GM18517 (cell line): ENCODE measurements around the gene DCUN1D5.
A peak's percentile ranks its signal among the peaks of the same experiment; 100 is the strongest.

Source experiments
- ATAC-seq: cut with Tn5 transposase; IDR thresholded peaks from one replicate; pipeline ENCODE4 v1.9.1; 2021; ENCODE audit warnings: mild to moderate bottlenecking, moderate library complexity; ENCODE audit not compliant: unreplicated experiment

DCUN1D5 gene

GRCh38 chr11:103091801-103092524 lies at the start of gene DCUN1D5:
TSS of gene DCUN1D5 (minus strand) at chr11:103092160. CDS start at chr11:103091872, 288 bp downstream.
- ATAC-seq, result peak; percentile 99

- ATAC-seq, result no peak
These were observed 33.5 kb upstream of the DCUN1D5 start for GRCh38 chr11:103125462-103125861.

- no peak for ATAC-seq
These were observed 22.9 kb upstream of the DCUN1D5 start for GRCh38 chr11:103114836-103115235.

DNA sequence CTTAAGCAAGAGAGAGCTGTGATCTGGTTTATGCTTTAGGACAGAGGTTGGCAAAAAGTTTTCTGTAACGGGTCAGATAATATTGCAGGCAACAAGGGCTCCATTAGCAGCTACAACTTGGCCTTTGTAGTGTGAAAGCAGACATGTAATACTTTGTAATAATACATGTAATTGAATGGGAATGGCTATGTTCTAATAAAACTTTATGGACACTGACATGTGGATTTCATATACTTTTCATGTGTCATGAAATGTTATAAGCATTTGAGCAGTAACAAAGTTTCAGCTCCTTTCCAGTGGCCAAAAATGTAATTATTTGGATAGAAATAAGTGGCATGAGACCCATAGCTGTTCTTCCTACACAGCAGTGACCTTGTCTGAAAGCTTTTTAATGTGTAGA lies 20.4 kb upstream of the DCUN1D5 start:
- ATAC-seq, result no peak

- no peak for ATAC-seq
These were observed 19.4 kb upstream of the DCUN1D5 start for GRCh38 chr11:103111400-103111799.

DNA sequence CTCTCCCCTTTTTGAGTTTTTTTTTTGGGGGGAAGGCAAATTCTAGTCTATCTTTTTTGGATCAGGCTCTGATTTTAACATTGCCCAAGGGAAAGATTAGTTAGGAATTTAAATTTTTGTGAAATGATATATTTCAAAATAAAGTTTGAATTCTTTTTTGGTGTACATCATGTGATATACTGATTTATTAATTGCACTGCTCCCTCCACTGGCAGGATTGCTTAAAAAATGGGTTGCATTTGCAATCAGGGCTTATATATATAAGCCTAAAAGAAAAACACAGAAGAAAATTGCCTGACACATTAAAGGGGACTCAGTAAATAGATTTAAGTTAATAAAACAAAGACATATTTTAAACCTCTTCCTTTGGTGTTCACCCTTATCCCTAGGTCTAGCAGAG lies 18.4 kb upstream of the DCUN1D5 start:
- no peak for ATAC-seq

DNA sequence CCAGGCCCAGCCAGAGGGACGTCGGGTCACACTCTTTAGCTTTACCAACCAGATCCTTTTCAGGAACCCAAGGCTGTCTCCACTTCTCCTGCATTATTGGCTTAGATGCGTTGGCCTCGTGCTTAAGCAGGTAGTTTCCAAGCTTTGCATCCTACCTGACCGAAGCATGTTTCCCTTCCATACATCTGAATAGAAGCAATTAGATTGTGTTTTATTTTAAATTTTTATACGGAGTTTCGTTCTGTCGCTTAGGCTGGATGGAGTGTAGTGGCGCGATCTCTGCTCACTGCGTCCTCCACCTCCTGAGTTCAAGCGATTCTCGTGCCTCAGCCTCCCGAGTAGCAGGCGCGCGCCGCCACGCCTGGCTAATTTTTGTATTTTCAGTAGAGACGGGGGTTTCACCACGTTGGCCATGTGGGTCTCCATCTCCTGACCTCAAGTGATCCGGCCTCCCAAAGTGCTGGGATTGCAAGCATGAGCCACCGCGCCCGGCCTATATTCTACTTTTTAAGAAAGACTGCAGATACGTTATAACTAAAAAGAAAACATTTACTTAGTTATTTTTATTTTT lies 17.9 kb upstream of the DCUN1D5 start:
- peak; percentile 17 for ATAC-seq

GRCh38 chr11:103108933-103109817 lies 17.2 kb upstream of the DCUN1D5 start, which contains the start of gene DYNC2H1:
TSS of gene DYNC2H1 (plus strand) at chr11:103109426. CDS start at chr11:103109575, 149 bp downstream.
- ATAC-seq, result peak; percentile 97

DNA sequence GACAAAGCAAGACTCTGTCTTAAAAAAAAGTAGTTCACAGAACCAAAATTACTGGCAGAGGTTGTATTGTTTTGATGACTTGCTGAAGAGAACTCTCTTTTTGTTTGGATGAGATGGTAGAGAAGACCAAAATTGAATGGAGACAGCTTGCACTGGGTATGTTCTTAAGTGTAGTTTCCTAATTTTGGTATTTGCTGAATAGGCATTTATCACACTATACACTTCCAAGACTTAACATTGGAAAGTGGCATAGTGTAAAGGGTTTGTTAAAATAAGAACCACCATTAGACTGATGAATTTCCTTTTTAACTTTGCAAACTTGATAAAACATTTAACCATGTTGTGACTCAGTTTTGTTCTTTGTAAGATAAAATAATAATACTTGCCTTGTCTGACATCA lies 5.3 kb upstream of the DCUN1D5 start:
- ATAC-seq, result no peak

GRCh38 chr11:103091064-103091800 lies 728 bp downstream of the DCUN1D5 start:
- peak; percentile 9 for ATAC-seq

DNA sequence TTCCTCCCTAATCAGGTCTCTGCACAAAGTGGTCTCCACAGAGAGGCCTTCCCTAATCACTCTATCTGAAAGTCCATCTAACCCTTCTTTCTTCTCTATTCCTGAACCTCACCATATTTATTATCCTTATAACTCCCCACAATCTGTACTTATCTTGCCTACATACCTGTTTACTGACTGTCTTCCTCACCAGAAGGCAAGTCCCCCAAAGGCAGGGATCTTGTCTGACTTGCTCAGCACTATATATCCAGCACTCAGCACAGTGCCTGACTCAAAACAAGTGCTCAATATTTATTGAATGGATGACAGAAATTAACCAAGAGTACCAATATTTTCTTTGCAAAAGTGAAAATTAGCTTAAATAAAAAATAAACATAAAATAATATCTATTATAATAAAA lies 5.5 kb downstream of the DCUN1D5 start:
- ATAC-seq, result no peak

- no peak for ATAC-seq
These were observed 6.1 kb downstream of the DCUN1D5 start for GRCh38 chr11:103085758-103086365.

- no peak for ATAC-seq
These were observed 12.1 kb downstream of the DCUN1D5 start for GRCh38 chr11:103079833-103080232.

GRCh38 chr11:103078710-103079109 lies 13.2 kb downstream of the DCUN1D5 start:
- no peak for ATAC-seq

- no peak for ATAC-seq
These were observed 14.4 kb downstream of the DCUN1D5 start for GRCh38 chr11:103077554-103077953.

- ATAC-seq, result no peak
These were observed 15.6 kb downstream of the DCUN1D5 start for GRCh38 chr11:103076361-103076760.

GRCh38 chr11:103071008-103071407 lies 21.0 kb downstream of the DCUN1D5 start:
- ATAC-seq, result no peak

GRCh38 chr11:103070142-103070541 lies 21.8 kb downstream of the DCUN1D5 start:
- peak; percentile 35 for ATAC-seq

- no peak for ATAC-seq
These were observed 22.6 kb downstream of the DCUN1D5 start for GRCh38 chr11:103069367-103069766.

- ATAC-seq, result no peak
These were observed 24.8 kb downstream of the DCUN1D5 start for GRCh38 chr11:103067118-103067517.
